ENCODE results near the gene UCP3. TPM values are rescaled to one million over a fixed set of nuclear protein-coding genes. Genes with fewer than 3 reads are reported as not detected.

UCP3 gene
- total and polyA plus RNA-seq, 4 donors: 0.07 to 1.3 (median 0.34) TPM

DNA sequence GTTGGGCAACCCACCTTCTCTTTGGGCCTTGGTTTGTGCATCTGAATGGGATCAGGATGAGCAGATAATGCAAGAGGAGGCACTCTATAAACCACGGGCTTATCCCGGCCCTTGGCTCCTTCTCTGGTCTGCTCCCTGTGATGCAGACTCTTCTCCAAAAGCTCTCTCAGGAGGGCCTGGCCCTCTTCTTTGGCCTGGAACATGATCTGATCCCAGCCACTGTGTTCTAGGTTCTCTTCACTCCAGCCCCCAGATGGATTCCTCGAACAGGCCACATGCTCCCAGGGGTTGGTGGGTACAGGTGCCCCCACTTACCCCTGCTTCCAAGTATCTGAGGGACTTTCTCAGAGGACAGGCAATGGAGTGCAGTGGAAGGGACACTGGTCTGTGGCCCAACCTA lies 8.7 kb upstream of the UCP3 start:
- TF ChIP-seq FOXA1 (IDR thresholded peaks at IDR 0.05): no peak
- no peak for TF ChIP-seq GABPA (IDR thresholded peaks at IDR 0.05 in 1 of 2, conservative IDR thresholded peaks at IDR 0.05 in 1 of 2)
- TF ChIP-seq MAX (IDR thresholded peaks at IDR 0.05): no peak
- TF ChIP-seq TAF1 (conservative IDR thresholded peaks at IDR 0.05): no peak
- TF ChIP-seq, protein P1, sequence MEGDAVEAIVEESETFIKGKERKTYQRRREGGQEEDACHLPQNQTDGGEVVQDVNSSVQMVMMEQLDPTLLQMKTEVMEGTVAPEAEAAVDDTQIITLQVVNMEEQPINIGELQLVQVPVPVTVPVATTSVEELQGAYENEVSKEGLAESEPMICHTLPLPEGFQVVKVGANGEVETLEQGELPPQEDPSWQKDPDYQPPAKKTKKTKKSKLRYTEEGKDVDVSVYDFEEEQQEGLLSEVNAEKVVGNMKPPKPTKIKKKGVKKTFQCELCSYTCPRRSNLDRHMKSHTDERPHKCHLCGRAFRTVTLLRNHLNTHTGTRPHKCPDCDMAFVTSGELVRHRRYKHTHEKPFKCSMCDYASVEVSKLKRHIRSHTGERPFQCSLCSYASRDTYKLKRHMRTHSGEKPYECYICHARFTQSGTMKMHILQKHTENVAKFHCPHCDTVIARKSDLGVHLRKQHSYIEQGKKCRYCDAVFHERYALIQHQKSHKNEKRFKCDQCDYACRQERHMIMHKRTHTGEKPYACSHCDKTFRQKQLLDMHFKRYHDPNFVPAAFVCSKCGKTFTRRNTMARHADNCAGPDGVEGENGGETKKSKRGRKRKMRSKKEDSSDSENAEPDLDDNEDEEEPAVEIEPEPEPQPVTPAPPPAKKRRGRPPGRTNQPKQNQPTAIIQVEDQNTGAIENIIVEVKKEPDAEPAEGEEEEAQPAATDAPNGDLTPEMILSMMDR (IDR thresholded peaks at IDR 0.05; ENCODE audit: low read depth, low read length, missing input control): no peak
- TF ChIP-seq EGR1 (IDR thresholded peaks at IDR 0.05; ENCODE audit: low read depth in 2 of 2): no peak
- no peak for TF ChIP-seq ATF3 (IDR thresholded peaks at IDR 0.05)
- no peak for TF ChIP-seq RAD21 (IDR thresholded peaks at IDR 0.05)
- TF ChIP-seq YY1 (IDR thresholded peaks at IDR 0.05): no peak
- TF ChIP-seq SP1 (IDR thresholded peaks at IDR 0.05): no peak
- TF ChIP-seq FOXA2 (IDR thresholded peaks at IDR 0.05): no peak
- no peak for TF ChIP-seq JUND (IDR thresholded peaks at IDR 0.05)
- no peak for TF ChIP-seq RXRA (IDR thresholded peaks at IDR 0.05)
- TF ChIP-seq, protein P2, sequence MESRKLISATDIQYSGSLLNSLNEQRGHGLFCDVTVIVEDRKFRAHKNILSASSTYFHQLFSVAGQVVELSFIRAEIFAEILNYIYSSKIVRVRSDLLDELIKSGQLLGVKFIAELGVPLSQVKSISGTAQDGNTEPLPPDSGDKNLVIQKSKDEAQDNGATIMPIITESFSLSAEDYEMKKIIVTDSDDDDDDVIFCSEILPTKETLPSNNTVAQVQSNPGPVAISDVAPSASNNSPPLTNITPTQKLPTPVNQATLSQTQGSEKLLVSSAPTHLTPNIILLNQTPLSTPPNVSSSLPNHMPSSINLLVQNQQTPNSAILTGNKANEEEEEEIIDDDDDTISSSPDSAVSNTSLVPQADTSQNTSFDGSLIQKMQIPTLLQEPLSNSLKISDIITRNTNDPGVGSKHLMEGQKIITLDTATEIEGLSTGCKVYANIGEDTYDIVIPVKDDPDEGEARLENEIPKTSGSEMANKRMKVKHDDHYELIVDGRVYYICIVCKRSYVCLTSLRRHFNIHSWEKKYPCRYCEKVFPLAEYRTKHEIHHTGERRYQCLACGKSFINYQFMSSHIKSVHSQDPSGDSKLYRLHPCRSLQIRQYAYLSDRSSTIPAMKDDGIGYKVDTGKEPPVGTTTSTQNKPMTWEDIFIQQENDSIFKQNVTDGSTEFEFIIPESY (IDR thresholded peaks at IDR 0.05): no peak
- TF ChIP-seq HNF4A (conservative IDR thresholded peaks at IDR 0.05): no peak
- TF ChIP-seq, protein P3, sequence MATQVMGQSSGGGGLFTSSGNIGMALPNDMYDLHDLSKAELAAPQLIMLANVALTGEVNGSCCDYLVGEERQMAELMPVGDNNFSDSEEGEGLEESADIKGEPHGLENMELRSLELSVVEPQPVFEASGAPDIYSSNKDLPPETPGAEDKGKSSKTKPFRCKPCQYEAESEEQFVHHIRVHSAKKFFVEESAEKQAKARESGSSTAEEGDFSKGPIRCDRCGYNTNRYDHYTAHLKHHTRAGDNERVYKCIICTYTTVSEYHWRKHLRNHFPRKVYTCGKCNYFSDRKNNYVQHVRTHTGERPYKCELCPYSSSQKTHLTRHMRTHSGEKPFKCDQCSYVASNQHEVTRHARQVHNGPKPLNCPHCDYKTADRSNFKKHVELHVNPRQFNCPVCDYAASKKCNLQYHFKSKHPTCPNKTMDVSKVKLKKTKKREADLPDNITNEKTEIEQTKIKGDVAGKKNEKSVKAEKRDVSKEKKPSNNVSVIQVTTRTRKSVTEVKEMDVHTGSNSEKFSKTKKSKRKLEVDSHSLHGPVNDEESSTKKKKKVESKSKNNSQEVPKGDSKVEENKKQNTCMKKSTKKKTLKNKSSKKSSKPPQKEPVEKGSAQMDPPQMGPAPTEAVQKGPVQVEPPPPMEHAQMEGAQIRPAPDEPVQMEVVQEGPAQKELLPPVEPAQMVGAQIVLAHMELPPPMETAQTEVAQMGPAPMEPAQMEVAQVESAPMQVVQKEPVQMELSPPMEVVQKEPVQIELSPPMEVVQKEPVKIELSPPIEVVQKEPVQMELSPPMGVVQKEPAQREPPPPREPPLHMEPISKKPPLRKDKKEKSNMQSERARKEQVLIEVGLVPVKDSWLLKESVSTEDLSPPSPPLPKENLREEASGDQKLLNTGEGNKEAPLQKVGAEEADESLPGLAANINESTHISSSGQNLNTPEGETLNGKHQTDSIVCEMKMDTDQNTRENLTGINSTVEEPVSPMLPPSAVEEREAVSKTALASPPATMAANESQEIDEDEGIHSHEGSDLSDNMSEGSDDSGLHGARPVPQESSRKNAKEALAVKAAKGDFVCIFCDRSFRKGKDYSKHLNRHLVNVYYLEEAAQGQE (IDR thresholded peaks at IDR 0.05): no peak
- no peak overlapping the region for H3K4me3 ChIP-seq (ENCODE audit: low read depth in 1 of 3, low read length in 3 of 3)
- WGBS: 92% methylated on average over 3 of the region's 3 CpGs
- H3K27me3 ChIP-seq (ENCODE audit: control insufficient read depth in 4 of 4, insufficient read depth in 4 of 4, low read length in 3 of 4): no peaks in the 10 kb centered on the region
- peaks cover 15 to 29% (median 22%) of the 10 kb centered on the region in 4 donors for H3K4me1 ChIP-seq (ENCODE audit: control insufficient read depth in 4 of 4, insufficient read depth in 4 of 4, low read length in 3 of 4)
- H3K36me3 ChIP-seq (ENCODE audit: control insufficient read depth in 4 of 4, insufficient read depth in 3 of 4, low read depth in 1 of 4, low read length in 3 of 4): no peaks in the 10 kb centered on the region
- no peak for DNase-seq (ENCODE audit: low spot score)
- no peaks in the 10 kb centered on the region for H3K9me3 ChIP-seq (ENCODE audit: control insufficient read depth in 4 of 4, low read length in 3 of 4)
- peak overlapping the region in 1 of 2 donors; percentile 93 for H3K27ac ChIP-seq (ENCODE audit: low read depth in 1 of 2, low read length in 2 of 2)
- H3K9ac ChIP-seq (ENCODE audit: low read depth in 1 of 2, low read length in 2 of 2): peak overlapping the region in 1 of 2 donors; percentile 71
